Endodermal cell (in vitro differentiated cells): Measurements from ENCODE around the gene RHBG. TPM values are rescaled to one million over a fixed set of nuclear protein-coding genes. Genes with fewer than 3 reads are reported as not detected.
A peak's percentile ranks its signal among the peaks of the same experiment; 100 is the strongest.

ENCODE experiments used
- DNase-seq: peaks from one replicate; pipeline ENCODE4 v3.0.0-alpha.2; 2017
- H3K27ac ChIP-seq: 2 replicates; pipeline ENCODE4 v1.5.1; 2013; ENCODE audit warnings: mild to moderate bottlenecking, low read depth, low read length, moderate library complexity
- H3K27me3 ChIP-seq: 2 replicates; pipeline ENCODE4 v1.6.1; 2013; ENCODE audit warnings: mild to moderate bottlenecking, low read length, moderate library complexity; ENCODE audit not compliant: insufficient read depth, control insufficient read depth, poor library complexity, severe bottlenecking
- H3K36me3 ChIP-seq: 2 replicates; pipeline ENCODE4 v1.7.0; 2013; ENCODE audit warnings: mild to moderate bottlenecking, low read length, moderate library complexity; ENCODE audit not compliant: control insufficient read depth, insufficient read depth
- H3K4me1 ChIP-seq: one replicate; pipeline ENCODE4 v1.7.0; 2013; ENCODE audit warnings: low read length; ENCODE audit not compliant: control insufficient read depth, insufficient read depth
- H3K4me3 ChIP-seq: 2 replicates; pipeline ENCODE4 v1.5.1; 2013; ENCODE audit warnings: mild to moderate bottlenecking, low read length, moderate library complexity
- H3K9ac ChIP-seq: 2 replicates; pipeline ENCODE4 v1.6.1; 2013; ENCODE audit warnings: mild to moderate bottlenecking, low read length, moderate library complexity; ENCODE audit not compliant: poor library complexity, severe bottlenecking; ENCODE audit errors: extremely low read depth
- H3K9me3 ChIP-seq: 2 replicates; pipeline ENCODE4 v1.6.1; 2013; ENCODE audit warnings: mild to moderate bottlenecking, low read length, moderate library complexity; ENCODE audit not compliant: control insufficient read depth
- H3K27ac Mint-ChIP-seq: 2 replicates; pipeline ENCODE4 v1.8.0; 2020; ENCODE audit warnings: mixed read lengths
- H3K27me3 Mint-ChIP-seq: 2 replicates; pipeline ENCODE4 v1.8.0; 2021; ENCODE audit warnings: mild to moderate bottlenecking, mixed read lengths; ENCODE audit not compliant: insufficient read depth
- H3K36me3 Mint-ChIP-seq: 2 replicates; pipeline ENCODE4 v1.8.0; 2020; ENCODE audit warnings: low read depth, mixed read lengths
- H3K4me1 Mint-ChIP-seq: 2 replicates; pipeline ENCODE4 v1.8.0; 2020; ENCODE audit warnings: mixed read lengths
- H3K4me3 Mint-ChIP-seq: 2 replicates; pipeline ENCODE4 v1.8.0; 2020; ENCODE audit warnings: mild to moderate bottlenecking, moderate library complexity, mixed read lengths
- H3K9me3 Mint-ChIP-seq: 2 replicates; pipeline ENCODE4 v1.8.0; 2020; ENCODE audit warnings: mild to moderate bottlenecking, mixed read lengths
- WGBS, 2 experiments: methylation state at CpG; one replicate each; pipeline versions ENCODE4 v1.1.5 to v1.1.7; 2013; ENCODE audit warnings: missing lambda C conversion rate in 2 of 2, mixed read lengths in 1 of 2; ENCODE audit not compliant: insufficient coverage in 1 of 2, insufficient read length in 1 of 2; 5-methylcytosine and 5-hydroxymethylcytosine counted together
- total RNA-seq, 2 donors: library from RNA; stranded (reverse); fragmentation: NEBNext Ultra II Directional in 1 of 2; extraction: Animal tissue kit (Norgen Biotek cat#: 25700) in 1 of 2; gene quantifications; 2 replicates in 1 of 2; 3 replicates in 1 of 2; pipeline ENCODE4 v1.2.1, GENCODE V29; 2021
- TF ChIP-seq, protein P1 (sequence below): fragments of 200-600 bp; sonication (generic); conservative IDR thresholded peaks from 2 replicates; pipeline ENCODE4 v1.5.0; 2021; ENCODE audit warnings: antibody characterized with exemption, mild to moderate bottlenecking

Gene RHBG
- total RNA-seq, 2 donors from 2014 or later: 3.9 to 4.0 TPM

DNA sequence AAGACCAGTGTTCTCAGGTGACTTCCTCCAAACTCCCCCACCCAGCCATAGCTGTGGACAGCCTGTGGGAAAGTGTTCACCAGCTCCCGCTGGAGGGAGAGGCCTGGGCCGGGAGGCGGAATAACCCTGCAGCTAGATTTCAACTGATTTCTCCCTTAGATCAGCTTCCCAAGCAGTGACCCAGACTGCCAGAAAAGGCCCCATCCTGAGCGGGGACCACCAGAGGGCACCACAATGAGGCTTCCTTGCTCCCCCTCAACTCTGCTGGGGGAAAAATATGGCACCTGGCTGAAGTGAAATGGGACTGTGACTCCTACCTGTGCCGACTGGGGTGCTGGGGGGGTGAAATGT, 50.8 kb downstream of the RHBG start:
- no peak overlapping the region for H3K9ac ChIP-seq

DNA sequence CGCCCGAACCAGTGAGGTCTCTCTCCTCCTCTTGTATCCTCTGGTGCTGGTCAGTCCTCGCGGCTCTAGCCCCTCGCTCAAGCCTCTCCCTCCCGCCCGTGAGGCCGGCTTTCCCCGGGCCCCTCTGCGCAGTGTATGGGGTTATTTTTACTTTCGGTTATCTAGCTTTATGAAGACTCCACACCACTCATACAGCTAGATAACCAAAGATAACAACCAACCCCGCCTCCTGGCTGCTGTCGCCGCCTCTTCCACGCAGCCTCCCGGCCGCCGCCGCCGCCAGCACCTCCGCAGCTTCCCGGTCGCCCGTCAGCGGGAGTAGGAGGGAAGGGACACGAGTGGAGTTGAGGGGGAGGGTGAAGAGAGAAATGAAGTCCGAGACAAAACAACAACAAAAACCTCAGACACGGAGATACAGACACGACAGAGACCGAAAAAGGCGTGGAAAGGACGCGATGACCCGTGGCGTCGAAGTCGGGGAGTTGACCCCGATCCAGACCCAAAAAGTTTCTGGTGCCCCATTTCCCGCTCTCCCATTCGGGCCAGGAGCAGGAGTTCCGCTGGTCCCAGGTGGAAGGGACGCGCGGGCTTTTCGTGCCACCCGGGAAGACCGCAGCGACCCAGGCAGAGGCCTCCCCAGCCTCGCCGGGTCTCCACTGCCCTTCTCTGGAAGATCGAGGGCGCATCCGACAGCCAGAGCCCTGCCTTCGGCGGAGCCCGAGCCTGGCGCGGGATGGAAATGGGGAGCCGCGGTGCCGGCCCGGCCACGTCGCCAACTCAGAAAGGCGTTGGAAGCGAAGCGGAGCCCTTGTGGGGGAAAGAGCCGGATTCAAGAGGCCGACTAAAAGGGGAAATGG, 51.4 kb downstream of the RHBG start:
- Mint-ChIP-seq H3K4me3 (peak overlapping the region; percentile 56), H3K9me3 (no peaks in the 10 kb centered on the region), H3K36me3 (peaks cover 2% of the 10 kb centered on the region), H3K27ac (no peak overlapping the region), H3K27me3 (peaks cover 81% of the 10 kb centered on the region), H3K4me1 (peaks cover 39% of the 10 kb centered on the region)
- Histone ChIP-seq H3K4me1 (peaks cover 12% of the 10 kb centered on the region), H3K36me3 (peaks cover 6% of the 10 kb centered on the region), H3K9me3 (no peaks in the 10 kb centered on the region), H3K27me3 (peaks cover 97% of the 10 kb centered on the region), H3K27ac (no peak overlapping the region), H3K9ac (no peak overlapping the region), H3K4me3 (peak overlapping the region; percentile 70)
- 3 to 6% methylated on average over 42 to 64 of the region's 69 CpGs for WGBS, 2 experiments
- DNase-seq: peak; percentile 76
- TF ChIP-seq, protein P1, sequence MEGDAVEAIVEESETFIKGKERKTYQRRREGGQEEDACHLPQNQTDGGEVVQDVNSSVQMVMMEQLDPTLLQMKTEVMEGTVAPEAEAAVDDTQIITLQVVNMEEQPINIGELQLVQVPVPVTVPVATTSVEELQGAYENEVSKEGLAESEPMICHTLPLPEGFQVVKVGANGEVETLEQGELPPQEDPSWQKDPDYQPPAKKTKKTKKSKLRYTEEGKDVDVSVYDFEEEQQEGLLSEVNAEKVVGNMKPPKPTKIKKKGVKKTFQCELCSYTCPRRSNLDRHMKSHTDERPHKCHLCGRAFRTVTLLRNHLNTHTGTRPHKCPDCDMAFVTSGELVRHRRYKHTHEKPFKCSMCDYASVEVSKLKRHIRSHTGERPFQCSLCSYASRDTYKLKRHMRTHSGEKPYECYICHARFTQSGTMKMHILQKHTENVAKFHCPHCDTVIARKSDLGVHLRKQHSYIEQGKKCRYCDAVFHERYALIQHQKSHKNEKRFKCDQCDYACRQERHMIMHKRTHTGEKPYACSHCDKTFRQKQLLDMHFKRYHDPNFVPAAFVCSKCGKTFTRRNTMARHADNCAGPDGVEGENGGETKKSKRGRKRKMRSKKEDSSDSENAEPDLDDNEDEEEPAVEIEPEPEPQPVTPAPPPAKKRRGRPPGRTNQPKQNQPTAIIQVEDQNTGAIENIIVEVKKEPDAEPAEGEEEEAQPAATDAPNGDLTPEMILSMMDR: peak; percentile 11

More for the DNA sequence above, 50.8 kb downstream of the RHBG start:
- DNase-seq: peak; percentile 91
- Histone ChIP-seq H3K9me3 (no peaks in the 10 kb centered on the region), H3K4me1 (peaks cover 12% of the 10 kb centered on the region), H3K36me3 (peaks cover 6% of the 10 kb centered on the region), H3K4me3 (peak overlapping the region; percentile 70), H3K27ac (no peak overlapping the region), H3K27me3 (peaks cover 95% of the 10 kb centered on the region)
- peaks cover 39% of the 10 kb centered on the region for H3K4me1 Mint-ChIP-seq
- H3K36me3 Mint-ChIP-seq: peaks cover 2% of the 10 kb centered on the region
- peak overlapping the region; percentile 56 for H3K4me3 Mint-ChIP-seq
- H3K27me3 Mint-ChIP-seq: peaks cover 76% of the 10 kb centered on the region
- H3K9me3 Mint-ChIP-seq: no peaks in the 10 kb centered on the region
- TF ChIP-seq, protein P1: peak; percentile 83
- 22 to 26% methylated on average over 4 to 5 of the region's 5 CpGs for WGBS, 2 experiments
- no peak overlapping the region for H3K27ac Mint-ChIP-seq

DNA sequence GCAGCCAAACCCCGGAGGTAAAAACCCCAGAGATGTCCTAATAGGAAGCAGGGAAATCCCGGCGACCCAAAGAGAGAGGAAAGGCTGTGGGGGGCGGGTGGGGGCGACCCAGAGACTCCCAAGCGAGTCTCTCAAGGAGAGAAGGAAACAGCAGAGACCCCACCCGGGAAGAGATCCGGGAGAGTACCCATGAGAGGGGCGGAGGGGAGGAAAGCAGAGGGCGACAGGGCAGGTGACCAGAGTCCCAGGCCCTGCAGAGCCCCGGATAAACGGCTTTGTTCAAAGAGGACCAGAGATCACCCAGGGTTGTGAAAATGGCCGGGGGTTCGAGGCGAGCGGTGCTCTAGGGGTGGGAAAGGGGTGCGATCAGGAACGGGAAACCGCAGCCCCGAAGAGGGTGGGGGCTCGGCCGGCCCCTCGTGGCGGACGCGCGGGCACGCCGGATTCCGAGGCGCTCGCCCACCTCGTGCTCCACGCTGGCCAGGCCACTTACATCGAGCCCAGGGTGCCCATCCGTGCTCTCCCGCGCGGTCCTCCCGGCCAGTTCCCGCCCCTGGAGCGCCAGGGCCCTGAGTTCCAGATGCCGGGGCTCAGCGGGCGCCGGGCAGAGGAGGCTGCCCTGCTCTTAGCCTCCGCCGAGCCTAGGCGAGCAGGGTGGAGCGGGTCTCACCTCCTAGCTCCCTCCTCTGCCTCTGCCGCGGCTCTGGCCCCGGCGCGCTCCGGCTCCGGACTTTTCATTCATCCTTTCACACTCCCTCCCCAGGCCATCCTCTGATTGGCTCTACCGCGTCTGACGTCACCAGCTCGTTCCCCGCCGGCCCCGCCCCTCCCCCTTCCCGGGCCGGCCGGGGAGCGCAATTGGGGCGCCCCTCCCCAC, 52.3 kb downstream of the RHBG start:
- Mint-ChIP-seq H3K36me3 (peaks cover 2% of the 10 kb centered on the region), H3K9me3 (no peaks in the 10 kb centered on the region), H3K27me3 (peaks cover 84% of the 10 kb centered on the region), H3K4me1 (peaks cover 40% of the 10 kb centered on the region), H3K4me3 (peak overlapping the region; percentile 56), H3K27ac (peak overlapping the region; percentile 79)
- WGBS, 2 experiments: 1% methylated on average over 34 to 69 of the region's 69 CpGs
- Histone ChIP-seq H3K4me1 (peaks cover 12% of the 10 kb centered on the region), H3K4me3 (peak overlapping the region; percentile 70), H3K9me3 (no peaks in the 10 kb centered on the region), H3K27ac (no peak overlapping the region), H3K36me3 (peaks cover 6% of the 10 kb centered on the region), H3K27me3 (peaks cover 99% of the 10 kb centered on the region), H3K9ac (peak overlapping the region; percentile 7)
- DNase-seq: peak; percentile 97
- TF ChIP-seq, protein P1: no peak
